Esophagus (tissue), 2 donors: ENCODE data around the gene SYF2. TPM values are rescaled to one million over a fixed set of nuclear protein-coding genes. Genes with fewer than 3 reads are reported as not detected.

ENCODE experiments used
- H3K27ac ChIP-seq, 2 donors: one replicate each; pipeline ENCODE4 v1.5.1; 2013; ENCODE audit warnings: low read depth in 2 of 2, mild to moderate bottlenecking in 2 of 2, inconsistent platforms in 1 of 2, low read length in 1 of 2, moderate library complexity in 1 of 2
- H3K27me3 ChIP-seq, 2 donors: one replicate each; pipeline ENCODE4 v1.6.1; 2013; ENCODE audit warnings: low read length in 2 of 2, control low read depth in 1 of 2, mild to moderate bottlenecking in 1 of 2; ENCODE audit not compliant: insufficient read depth in 2 of 2, control insufficient read depth in 1 of 2
- H3K36me3 ChIP-seq, 2 donors: one replicate each; pipeline ENCODE4 v1.6.1; 2013; ENCODE audit warnings: low read length in 1 of 2; ENCODE audit not compliant: control insufficient read depth in 2 of 2, insufficient read depth in 2 of 2
- H3K4me1 ChIP-seq, 2 donors: one replicate each; pipeline ENCODE4 v1.6.1; 2013; ENCODE audit warnings: low read length in 1 of 2; ENCODE audit not compliant: control insufficient read depth in 2 of 2, insufficient read depth in 2 of 2
- H3K4me3 ChIP-seq, 2 donors: one replicate each; pipeline ENCODE4 v1.5.1; 2013; ENCODE audit warnings: low read length in 2 of 2, mild to moderate bottlenecking in 2 of 2, low read depth in 1 of 2, moderate library complexity in 1 of 2
- H3K9me3 ChIP-seq, 2 donors: one replicate each; pipeline ENCODE4 v1.6.1; 2013; ENCODE audit warnings: mild to moderate bottlenecking in 2 of 2, low read depth in 1 of 2, low read length in 1 of 2, moderate library complexity in 1 of 2; ENCODE audit not compliant: control insufficient read depth in 2 of 2, insufficient read depth in 1 of 2
- WGBS, 2 donors: extraction: QIAGEN DNeasy Blood & Tissue Kit; methylation state at CpG; one replicate each; pipeline ENCODE4 v1.1.7; 2013; 5-methylcytosine and 5-hydroxymethylcytosine counted together
- polyA plus RNA-seq, 2 donors: library from polyadenylated mRNA; stranded (reverse); fragments of 200-250 nt; gene quantifications; one replicate each; pipeline ENCODE4 v1.2.3, GENCODE V29; 2013
- donor health status: healthy with polysubstance abuse.
- donor health status: Bipolar disorder and iron deficiency.

Gene SYF2
- polyA plus RNA-seq, 2 donors: 42.3 to 49.2 TPM

DNA sequence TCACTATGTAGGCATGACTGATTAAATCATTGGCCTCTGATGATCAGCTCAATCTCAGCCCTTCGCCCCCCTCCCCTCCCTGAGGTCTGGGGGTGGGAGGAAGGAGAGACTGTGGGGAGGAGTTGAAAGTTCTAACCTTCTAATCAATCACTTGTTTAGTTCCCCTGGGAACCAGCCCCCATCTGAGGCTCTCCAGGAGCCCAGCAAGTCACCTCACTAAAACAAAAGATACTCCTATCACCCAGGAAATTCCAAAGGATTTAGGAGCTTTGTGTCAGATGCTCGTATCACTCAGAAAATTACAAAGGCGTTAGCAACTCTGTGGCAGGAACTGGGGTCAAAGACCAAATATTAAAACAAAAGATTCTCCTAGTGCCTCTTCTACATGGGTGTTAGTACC, 21.6 kb downstream of the SYF2 start:
- Histone ChIP-seq H3K4me3 (no peak overlapping the region), H3K9me3 (no peaks in the 10 kb centered on the region), H3K36me3 (no peaks in the 10 kb centered on the region), H3K27ac (no peak overlapping the region), H3K27me3 (no peaks in the 10 kb centered on the region), H3K4me1 (no peaks in the 10 kb centered on the region)
- WGBS, 2 donors: 34 to 45% methylated on average over 3 of the region's 3 CpGs

DNA sequence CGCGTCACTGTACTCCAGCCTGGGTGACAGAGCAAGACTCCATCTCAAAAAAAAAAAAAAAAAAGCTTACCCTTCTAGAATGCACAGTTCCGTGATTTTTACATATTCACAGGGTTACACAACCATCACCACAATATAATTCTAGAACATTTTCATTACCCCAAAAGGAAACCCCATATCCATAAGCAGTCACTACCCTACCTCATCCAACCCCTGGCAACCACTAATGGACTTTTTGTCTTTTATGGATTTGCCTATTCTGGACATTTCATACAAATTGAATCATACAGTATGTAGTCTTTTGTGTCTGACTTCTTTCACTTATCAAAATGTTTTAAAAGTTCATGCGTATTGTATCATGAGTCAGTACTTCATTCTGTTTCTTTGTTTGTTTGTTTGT, 22.8 kb downstream of the SYF2 start:
- no peaks in the 10 kb centered on the region for H3K9me3 ChIP-seq
- H3K27ac ChIP-seq: no peak overlapping the region
- no peak overlapping the region for H3K4me3 ChIP-seq
- H3K27me3 ChIP-seq: no peaks in the 10 kb centered on the region
- no peaks in the 10 kb centered on the region for H3K36me3 ChIP-seq
- WGBS, 2 donors: 87 to 90% methylated on average over 2 to 4 of the region's 4 CpGs
- H3K4me1 ChIP-seq: no peaks in the 10 kb centered on the region

DNA sequence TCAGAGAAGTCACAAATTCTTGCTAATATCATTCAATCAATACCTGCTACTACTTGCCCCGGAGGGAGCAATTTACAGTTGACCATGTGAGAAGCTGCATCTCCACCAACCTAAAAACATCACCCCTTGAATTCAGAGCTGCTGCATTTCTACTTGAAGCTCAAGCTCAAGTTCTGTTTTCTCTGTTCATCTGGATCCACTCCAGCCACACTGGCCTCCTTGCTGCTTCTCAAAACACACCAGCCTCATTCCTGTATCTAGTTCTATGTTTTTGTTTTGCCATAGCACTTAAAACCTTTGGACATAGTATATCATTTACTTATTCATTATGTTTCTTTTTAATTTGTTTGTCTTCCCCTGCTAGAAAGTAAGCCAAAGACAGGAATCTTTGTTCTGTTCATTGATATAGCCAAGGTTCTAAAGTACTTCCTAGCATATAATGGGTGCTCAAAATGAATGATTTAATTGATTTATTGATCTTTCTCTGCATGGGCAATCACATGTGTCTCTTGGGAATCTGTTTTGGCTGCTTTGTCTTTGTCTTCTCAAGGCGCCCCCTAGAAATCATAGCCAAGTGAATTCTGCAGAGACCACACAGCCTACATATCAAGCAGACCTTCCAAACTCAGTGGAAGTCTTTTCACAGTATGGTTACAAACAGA, 23.6 kb downstream of the SYF2 start:
- Histone ChIP-seq H3K4me3 (no peak overlapping the region), H3K4me1 (no peaks in the 10 kb centered on the region), H3K27ac (no peak overlapping the region), H3K36me3 (no peaks in the 10 kb centered on the region), H3K27me3 (no peaks in the 10 kb centered on the region), H3K9me3 (no peaks in the 10 kb centered on the region)
- 62 to 72% methylated on average over 2 of the region's 2 CpGs for WGBS, 2 donors

DNA sequence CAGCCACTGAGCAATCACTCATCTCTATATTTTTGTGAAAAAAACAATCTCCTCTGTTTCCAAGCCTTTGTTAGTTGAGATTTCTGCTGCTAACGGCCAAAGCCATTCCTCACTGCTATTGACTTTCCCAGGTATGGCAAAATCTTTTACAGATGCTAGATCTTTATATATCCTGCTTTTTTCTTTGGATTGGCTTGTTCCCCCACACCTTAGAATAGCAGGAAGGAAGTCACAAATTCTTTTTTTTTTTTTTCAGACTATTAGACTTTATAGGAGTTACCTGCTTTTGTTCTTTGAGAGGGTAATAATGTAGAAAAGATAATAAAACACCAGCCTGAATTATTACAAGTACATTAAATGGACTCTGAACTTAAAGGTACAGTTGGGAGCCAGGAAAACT, 24.2 kb downstream of the SYF2 start:
- Histone ChIP-seq H3K4me3 (no peak overlapping the region), H3K27me3 (no peaks in the 10 kb centered on the region), H3K36me3 (no peaks in the 10 kb centered on the region), H3K9me3 (no peaks in the 10 kb centered on the region), H3K27ac (no peak overlapping the region), H3K4me1 (no peaks in the 10 kb centered on the region)
- WGBS, 2 donors: 58 to 73% methylated on average over 1 of the region's 1 CpG

DNA sequence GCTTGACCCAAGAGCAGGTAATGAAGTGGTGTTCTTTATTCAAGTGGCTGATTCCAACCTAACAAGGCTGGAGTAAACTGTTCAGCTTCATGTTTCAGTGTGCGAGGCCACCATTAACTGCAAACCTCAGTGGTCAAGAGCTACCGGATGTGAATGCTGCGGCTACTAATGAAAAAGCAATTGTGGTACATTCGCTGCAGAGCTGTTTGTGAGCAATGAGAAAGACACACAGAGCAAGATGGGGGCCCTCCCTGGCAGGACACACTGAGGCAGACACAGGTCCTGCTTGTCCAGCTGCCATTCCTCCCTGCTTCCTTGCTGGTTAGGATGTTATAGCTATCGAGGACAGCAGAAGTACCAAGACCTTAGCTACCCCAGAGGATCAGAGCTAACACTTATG, 26.1 kb downstream of the SYF2 start:
- WGBS, 2 donors: 85% methylated on average over 5 of the region's 5 CpGs
- Histone ChIP-seq H3K27me3 (no peaks in the 10 kb centered on the region), H3K4me3 (no peak overlapping the region), H3K27ac (no peak overlapping the region), H3K4me1 (no peaks in the 10 kb centered on the region), H3K36me3 (no peaks in the 10 kb centered on the region), H3K9me3 (no peaks in the 10 kb centered on the region)

DNA sequence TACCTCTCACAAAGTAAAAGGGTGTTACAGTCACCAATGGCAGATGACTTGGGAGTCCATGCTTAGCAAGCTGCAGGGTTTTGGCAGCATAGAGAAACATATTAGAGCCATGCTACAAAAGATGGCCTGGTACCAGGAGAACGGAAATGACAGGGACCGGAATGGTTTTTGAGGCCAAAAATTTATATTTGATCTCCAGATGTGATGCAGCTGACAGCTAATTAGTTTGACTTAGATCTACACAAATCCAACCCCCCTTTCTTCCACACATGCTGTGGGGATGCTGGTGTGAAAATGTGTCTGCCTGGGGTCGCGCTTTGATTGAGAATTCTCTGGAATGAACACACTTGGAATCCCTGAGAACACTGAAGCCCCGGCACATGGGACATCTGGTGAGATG, 26.5 kb downstream of the SYF2 start:
- H3K4me1 ChIP-seq: no peaks in the 10 kb centered on the region
- no peaks in the 10 kb centered on the region for H3K9me3 ChIP-seq
- no peak overlapping the region for H3K27ac ChIP-seq
- WGBS, 2 donors: 77 to 81% methylated on average over 5 of the region's 5 CpGs
- no peaks in the 10 kb centered on the region for H3K36me3 ChIP-seq
- no peaks in the 10 kb centered on the region for H3K27me3 ChIP-seq
- H3K4me3 ChIP-seq: no peak overlapping the region

DNA sequence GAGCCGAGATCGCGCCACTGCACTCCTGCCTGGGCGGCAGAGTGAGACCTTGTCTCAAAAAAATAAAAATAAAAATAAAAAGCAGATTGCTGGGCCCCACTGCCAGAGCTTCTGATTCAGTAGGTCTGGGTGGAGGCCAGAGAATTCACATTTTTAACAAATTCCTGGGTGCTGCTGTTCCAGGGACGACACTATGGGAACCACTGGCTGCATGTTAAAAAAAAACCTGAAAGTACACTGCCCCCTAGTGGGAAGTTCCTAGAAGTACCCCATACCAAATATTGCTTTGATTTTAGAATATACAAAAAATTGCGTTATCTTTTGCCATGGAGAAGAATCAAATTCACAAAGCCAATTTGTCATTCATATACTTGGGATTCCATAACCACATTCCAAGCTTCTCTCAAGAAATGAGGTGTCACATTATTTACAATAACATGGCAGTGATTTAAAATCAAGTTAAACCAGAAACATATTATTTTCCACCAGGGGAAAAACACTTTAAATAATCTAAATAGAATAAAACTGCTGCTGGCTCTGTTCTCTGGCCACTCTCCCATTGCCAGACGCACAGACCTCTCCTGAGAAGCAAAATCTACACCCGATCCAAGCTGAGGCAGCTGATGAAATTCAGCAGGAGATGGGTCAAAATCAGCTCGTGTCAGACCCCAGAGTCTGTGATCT, 27.4 kb downstream of the SYF2 start:
- 54 to 59% methylated on average over 9 of the region's 9 CpGs for WGBS, 2 donors
- Histone ChIP-seq H3K9me3 (no peaks in the 10 kb centered on the region), H3K4me3 (no peak overlapping the region), H3K4me1 (no peaks in the 10 kb centered on the region), H3K27ac (no peak overlapping the region), H3K27me3 (no peaks in the 10 kb centered on the region), H3K36me3 (no peaks in the 10 kb centered on the region)

DNA sequence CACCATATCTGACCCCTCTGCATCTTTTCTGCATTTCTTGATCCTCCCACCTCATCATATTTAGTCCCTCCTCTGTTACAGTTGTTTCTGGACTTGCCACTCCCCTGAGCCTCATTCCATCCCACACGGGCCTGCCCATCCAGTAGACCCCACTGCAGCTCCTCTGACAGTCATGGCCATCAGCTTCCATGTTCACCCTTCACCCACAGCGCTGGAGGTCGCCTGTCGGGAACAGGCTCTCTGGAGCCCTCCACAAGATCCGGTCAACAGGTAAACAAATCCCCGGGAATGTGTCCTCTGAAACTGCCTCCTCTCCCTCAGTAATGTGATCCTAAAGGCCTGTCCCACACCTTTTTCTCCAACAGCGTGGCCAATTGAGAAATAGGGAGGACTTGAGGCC, 31.3 kb downstream of the SYF2 start:
- no peaks in the 10 kb centered on the region for H3K9me3 ChIP-seq
- H3K4me3 ChIP-seq: no peak overlapping the region
- peaks cover 0 to 2% of the 10 kb centered on the region in 2 donors for H3K4me1 ChIP-seq
- WGBS, 2 donors: 87 to 88% methylated on average over 7 of the region's 7 CpGs
- H3K36me3 ChIP-seq: no peaks in the 10 kb centered on the region
- no peaks in the 10 kb centered on the region for H3K27me3 ChIP-seq
- H3K27ac ChIP-seq: no peak overlapping the region

DNA sequence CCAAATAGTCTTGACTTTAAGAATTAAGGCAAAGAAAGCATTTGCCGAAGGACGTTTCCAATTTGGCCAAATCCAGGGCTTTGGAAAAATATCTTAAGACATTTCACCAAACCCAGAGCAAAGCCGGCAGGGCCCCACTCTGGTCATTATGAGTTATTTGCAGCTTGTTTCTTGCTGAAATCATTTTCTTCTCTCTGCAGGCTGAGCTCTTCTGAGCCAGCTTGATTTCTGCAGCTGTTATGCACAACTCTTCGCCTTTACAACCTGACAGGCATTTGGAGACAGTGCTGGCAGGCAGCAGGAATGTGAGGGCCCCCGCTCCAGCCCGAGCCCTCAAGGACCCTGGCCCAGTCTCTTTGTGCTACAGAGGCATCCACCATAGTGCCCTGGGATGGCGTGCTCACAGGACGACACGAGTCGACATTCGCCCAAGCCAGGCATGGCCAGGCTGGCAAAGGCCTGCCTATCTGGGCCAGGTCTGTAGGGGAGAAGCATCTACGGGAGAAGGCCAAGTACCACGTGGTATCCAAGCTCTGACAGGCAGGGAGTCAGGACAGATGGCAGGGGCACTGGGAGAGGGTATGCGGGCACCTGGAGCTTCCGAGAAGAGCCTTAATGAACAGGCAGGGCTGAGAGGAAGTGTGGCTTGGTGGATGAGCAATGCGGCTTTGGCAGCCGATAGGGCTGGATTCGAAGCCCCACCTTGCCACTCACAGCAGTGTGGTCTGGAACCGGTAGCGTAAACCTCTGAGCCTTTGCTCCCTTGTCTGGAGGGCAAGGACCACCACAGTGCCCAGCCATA, 32.3 kb downstream of the SYF2 start:
- 73 to 85% methylated on average over 20 of the region's 20 CpGs for WGBS, 2 donors
- Histone ChIP-seq H3K27me3 (no peaks in the 10 kb centered on the region), H3K36me3 (no peaks in the 10 kb centered on the region), H3K4me3 (no peak overlapping the region), H3K9me3 (no peaks in the 10 kb centered on the region), H3K27ac (no peak overlapping the region), H3K4me1 (peaks cover under 1 to 8% of the 10 kb centered on the region in 2 donors)
